HG02840 (cell line): ENCODE measurements around the gene CCDC83.

Experiments used
- ATAC-seq: cut with Tn5 transposase; IDR thresholded peaks from one replicate; pipeline ENCODE4 v1.9.1; 2021; ENCODE audit warnings: mild to moderate bottlenecking, moderate library complexity, moderate number of reproducible peaks; ENCODE audit not compliant: unreplicated experiment, low FRiP score

The CCDC83 gene

DNA sequence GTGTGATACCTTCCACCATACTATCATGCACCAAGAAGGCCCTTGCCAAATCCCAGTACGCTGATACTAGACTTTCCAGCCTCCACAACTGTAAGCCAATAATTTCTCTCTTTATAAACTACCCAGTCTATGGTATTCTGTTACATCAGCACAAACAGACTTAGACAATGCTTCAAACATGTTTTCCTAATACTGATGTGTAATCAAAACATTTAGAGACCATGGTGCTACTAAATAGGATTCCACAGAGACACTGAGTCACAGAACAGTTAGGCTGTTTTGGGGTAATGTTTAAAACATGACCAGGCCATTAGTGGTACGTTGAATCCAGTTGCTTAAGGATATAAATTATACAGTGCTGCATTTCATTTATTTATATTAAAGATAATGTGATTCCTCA lies 110.0 kb downstream of the CCDC83 start:
- ATAC-seq, result no peak

GRCh38 chr11:85967457-85967856 lies 112.3 kb downstream of the CCDC83 start:
- no peak for ATAC-seq
